K562 (cell line): ENCODE data around the gene PCNX3. TPM values are rescaled to one million over a fixed set of nuclear protein-coding genes. Genes with fewer than 3 reads are reported as not detected.

Experiments
- ATAC-seq: fragments of 200-7000 bp; cut with Tn5 transposase; 3 replicates; pipeline ENCODE4 v1.9.1; 2020; ENCODE audit warnings: moderate library complexity
- BruUV-seq: library from RNA; stranded (reverse); fragments of 400-500 nt; replicated peaks from 2 replicates; lab custom pipeline; 2021; lab: Mats Ljungman, UMichigan
- CTCF ChIA-PET: fragments of 300-600 bp; formaldehyde crosslinking; extraction: SDS; loops from one replicate; lab custom pipeline; 2021; ENCODE audit warnings: low intra/inter-chr PET ratio; lab: Yijun Ruan, JAX
- POLR2A ChIA-PET: fragments of 300-600, 350-650 bp; sonication (Branson Sonifier 250); formaldehyde crosslinking; extraction: SDS; loops from one replicate; lab custom pipeline; 2021; ENCODE audit warnings: antibody characterized with exemption, inconsistent platforms; lab: Yijun Ruan, JAX
- DNase-seq, 4 experiments: peaks; one replicate each; pipeline versions ENCODE4 v3.0.0 to v3.0.0-alpha.2; 2011 to 2018; ENCODE audit warnings: low spot score in 3 of 4, mixed read lengths in 3 of 4; ENCODE audit errors: extremely low read depth in 1 of 4
- FAIRE-seq: peaks from 2 replicates; lab custom pipeline; 2011; peaks lifted over from hg19 to GRCh38; lab: Jason Lieb, UNC
- H2AFZ ChIP-seq: 2 replicates; pipeline ENCODE4 v1.6.0; 2011; ENCODE audit warnings: low read depth, low read length, control low read depth, inconsistent platforms
- H3K27ac ChIP-seq: fragments of 200-600 bp; 3 replicates; pipeline ENCODE4 v1.8.0; 2011; ENCODE audit warnings: low read depth, mild to moderate bottlenecking, control low read depth, inconsistent platforms, low read length, moderate library complexity, mixed read lengths; ENCODE audit errors: extremely low read depth
- H3K27me3 ChIP-seq, 2 experiments: fragments of 300-600 bp in 1 of 2; 2 replicates in 1 of 2; 3 replicates in 1 of 2; pipeline versions ENCODE4 v1.6.0 to v1.8.0; 2011; ENCODE audit warnings: inconsistent platforms in 2 of 2, low read length in 2 of 2, mild to moderate bottlenecking in 1 of 2, mixed read lengths in 1 of 2, moderate library complexity in 1 of 2; ENCODE audit not compliant: control insufficient read depth in 2 of 2, insufficient read depth in 2 of 2
- H3K36me3 ChIP-seq: fragments of 300-600 bp; 3 replicates; pipeline ENCODE4 v1.8.0; 2011; ENCODE audit warnings: mild to moderate bottlenecking, low read length, inconsistent platforms; ENCODE audit not compliant: control insufficient read depth, insufficient read depth
- H3K4me1 ChIP-seq, 2 experiments: fragments of 200-600 bp in 1 of 2; replicated peaks in 1 of 2; 2 replicates in 1 of 2; 3 replicates in 1 of 2; pipeline versions ENCODE4 v1.5.1 to v1.8.0; 2011; ENCODE audit warnings: inconsistent platforms in 2 of 2, low read length in 2 of 2, mild to moderate bottlenecking in 1 of 2, mixed read lengths in 1 of 2, moderate library complexity in 1 of 2; ENCODE audit not compliant: control insufficient read depth in 2 of 2, insufficient read depth in 2 of 2
- H3K4me2 ChIP-seq: 2 replicates; pipeline ENCODE4 v1.6.1; 2011; ENCODE audit warnings: low read length, control low read depth, inconsistent platforms, mixed read lengths; ENCODE audit not compliant: insufficient read depth
- H3K4me3 ChIP-seq: fragments of 200-600 bp; sonication (generic), shearing (Covaris generic); 2 replicates; pipeline ENCODE4 v1.5.1; 2016; ENCODE audit warnings: control low read depth, inconsistent platforms
- H3K79me2 ChIP-seq: fragments of 200-600 bp; 3 replicates; pipeline ENCODE4 v1.8.0; 2011; ENCODE audit warnings: low read length, inconsistent platforms; ENCODE audit not compliant: control insufficient read depth, insufficient read depth
- H3K9ac ChIP-seq, 2 experiments: 2 replicates each; pipeline versions ENCODE4 v1.6.0 to v1.6.1; 2011; ENCODE audit warnings: low read depth in 2 of 2, low read length in 2 of 2, control low read depth in 1 of 2, inconsistent platforms in 1 of 2, mild to moderate bottlenecking in 1 of 2, mixed read lengths in 1 of 2; ENCODE audit not compliant: insufficient read depth in 1 of 2
- H3K9me1 ChIP-seq: one replicate; pipeline ENCODE4 v1.6.0; 2011; ENCODE audit warnings: inconsistent platforms, mild to moderate bottlenecking, low read length, moderate library complexity; ENCODE audit not compliant: control insufficient read depth, insufficient read depth
- H3K9me3 ChIP-seq: replicated peaks from 2 replicates; pipeline ENCODE4 v1.5.1; 2011; ENCODE audit warnings: low read depth, low read length, inconsistent platforms; ENCODE audit not compliant: control insufficient read depth, insufficient read depth
- H4K20me1 ChIP-seq: replicated peaks from 2 replicates; pipeline ENCODE4 v1.6.1; 2011; ENCODE audit warnings: low read length, inconsistent platforms, mixed read lengths; ENCODE audit not compliant: control insufficient read depth, insufficient read depth
- ATF1 ChIP-seq, 2 experiments: fragments of 450-650 bp in 1 of 2; IDR thresholded peaks; 2 replicates each; pipeline ENCODE4 v1.6.1; 2016; ENCODE audit warnings: missing compliant biosample characterization in 1 of 2, missing genetic modification characterization in 1 of 2
- ELK3 ChIP-seq: fragments of 450-650 bp; formaldehyde crosslinking; IDR thresholded peaks from 2 replicates; pipeline ENCODE4 v1.4.0; 2020; ENCODE audit warnings: mild to moderate bottlenecking
- FOXA1 ChIP-seq: fragments of 450-650 bp; IDR thresholded peaks from 2 replicates; pipeline ENCODE4 v1.6.1; 2016; ENCODE audit warnings: mild to moderate bottlenecking, borderline replicate concordance
- FOXJ3 ChIP-seq: sonication (generic); formaldehyde crosslinking; IDR thresholded peaks from 2 replicates; pipeline ENCODE4 v1.4.0; 2020; ENCODE audit warnings: mild to moderate bottlenecking, missing genetic modification reagents
- MAFK ChIP-seq: IDR thresholded peaks from 2 replicates; pipeline ENCODE4 v1.6.1; 2011; ENCODE audit warnings: low read length, improper control_type of control experiment
- MEF2D ChIP-seq: conservative IDR thresholded peaks from 2 replicates; pipeline ENCODE4 v1.6.1; 2016; ENCODE audit warnings: low read depth, missing genetic modification characterization, missing compliant biosample characterization
- PRPF4 ChIP-seq: fragments of 200-400 bp; formaldehyde crosslinking; IDR thresholded peaks from one replicate; pipeline ENCODE4 v1.6.1; 2017; ENCODE audit warnings: low read length, low read depth, mild to moderate bottlenecking; ENCODE audit not compliant: insufficient read depth, poor library complexity, severe bottlenecking
- RAD51 ChIP-seq: fragments of 450-650 bp; IDR thresholded peaks from 2 replicates; pipeline ENCODE4 v1.7.1; 2016; ENCODE audit warnings: low read depth, mild to moderate bottlenecking, borderline replicate concordance
- STAG1 ChIP-seq: sonication (generic); formaldehyde crosslinking; IDR thresholded peaks from 2 replicates; pipeline ENCODE4 v1.5.0; 2020; ENCODE audit warnings: missing genetic modification reagents, borderline replicate concordance
- TRIM24 ChIP-seq, 2 experiments: fragments of 450-650 bp; IDR thresholded peaks; 2 replicates each; pipeline ENCODE4 v1.6.1; 2016
- ZBTB26 ChIP-seq: fragments of 450-650 bp; formaldehyde crosslinking; IDR thresholded peaks from 2 replicates; pipeline ENCODE4 v1.4.0; 2022; ENCODE audit warnings: missing genetic modification characterization
- ZFX ChIP-seq: sonication (generic); formaldehyde crosslinking; IDR thresholded peaks from 2 replicates; pipeline ENCODE4 v1.8.0; 2022; ENCODE audit warnings: mild to moderate bottlenecking, missing genetic modification reagents, moderate library complexity
- ZHX1 ChIP-seq: fragments of 150-350 bp; conservative IDR thresholded peaks from 2 replicates; pipeline ENCODE4 v1.6.1; 2014; ENCODE audit warnings: low read length
- ZNF561 ChIP-seq: fragments of 450-650 bp; formaldehyde crosslinking; conservative IDR thresholded peaks from 2 replicates; pipeline ENCODE4 v1.4.0; 2020; ENCODE audit warnings: mild to moderate bottlenecking, moderate library complexity
- ZNF584 ChIP-seq: fragments of 200-800 bp; sonication (Bioruptor generic); IDR thresholded peaks from 2 replicates; pipeline ENCODE4 v1.6.1; 2016; ENCODE audit warnings: low read depth, mild to moderate bottlenecking, missing genetic modification characterization, missing compliant biosample characterization
- ZSCAN29 ChIP-seq: fragments of 450-650 bp; IDR thresholded peaks from 2 replicates; pipeline ENCODE4 v1.6.1; 2017
- WGBS: fragments of 100-300 bp; shearing (Covaris generic); methylation state at CpG from one replicate; pipeline ENCODE4 v1.1.6; 2016; ENCODE audit warnings: low coverage, mixed read lengths; ENCODE audit not compliant: insufficient coverage; ENCODE audit errors: missing lambda C conversion rate; 5-methylcytosine and 5-hydroxymethylcytosine counted together
- in situ Hi-C: fragments of 300-500 bp; cut with MboI; formaldehyde crosslinking; loops from 4 replicates; pipeline ENCODE4 v1.15.0; 2018; ENCODE audit warnings: inconsistent platforms, mixed read lengths
- intact Hi-C: fragments of 100-400 bp; cut with micrococcal nuclease; formaldehyde crosslinking; loops from 2 replicates; pipeline ENCODE4 v1.14.2; 2022
- polyA plus RNA-seq, 8 experiments: library from polyadenylated mRNA; depleted of rRNA in 4 of 8; stranded (reverse) in 5 of 8; unstranded in 3 of 8; fragments of >200 nt; fragmentation: Nextera tagmentation in 2 of 8; fragmentation: Illumina TruSeq in 1 of 8; extraction: Ambion mirVana in 2 of 8; extraction: Trizol in 1 of 8; gene quantifications; 2 replicates each; pipeline versions ENCODE4 v1.2.1 to v1.2.3, GENCODE V29; 2011 to 2014; ENCODE audit warnings: inconsistent platforms in 1 of 8, missing spikeins in 1 of 8
- total RNA-seq, 7 experiments: library from RNA; depleted of rRNA in 6 of 7; stranded (reverse); fragments of >200 nt in 6 of 7; fragmentation: Illumina TruSeq in 2 of 7; extraction: Trizol in 2 of 7; gene quantifications; 2 replicates each; pipeline versions ENCODE4 v1.2.1 to v1.2.3, GENCODE V29; 2011 to 2021; ENCODE audit warnings: low replicate concordance in 1 of 7

The PCNX3 gene
- total and polyA plus RNA-seq, 9 of the 15 experiments (the other 6 are each of a cell fraction or from before 2014, with no cell fraction given): 0.11 to 47.8 (median 12.8) TPM

- Histone ChIP-seq H3K4me3 (no peak overlapping the region), H3K79me2 (peaks cover 3% of the 10 kb centered on the region; the same call in 1 of the 3 replicates), H3K9me1 (peaks cover 4% of the 10 kb centered on the region), H3K9me3 (no peaks in the 10 kb centered on the region), H3K9ac (peak overlapping the region in 1 of 2 experiments; percentile 55; a peak in 1 of 4 replicates), H3K27me3 (no peaks in the 10 kb centered on the region), H4K20me1 (0 out of 2 replicates have a peak, but pooled peaks cover 4% of the 10 kb centered on the region), H3K36me3 (peaks cover 66% of the 10 kb centered on the region; the same call in 2 of the 3 replicates), H3K4me1 (peaks cover 16 to 63% of the 10 kb centered on the region in 2 experiments), H3K4me2 (no peak overlapping the region), H2AFZ (no peak overlapping the region), H3K27ac (no peak overlapping the region)
- no TSS peak for BruUV-seq
- in situ Hi-C loops: no loop called here
- intact Hi-C loops: loop anchor here (5.0 kb wide), 1 partner anchor 44 kb away; no protein-coding TSS in a partner anchor
- ChIA-PET POLR2A (interaction anchor here (0.6 to 2.8 kb wide), 9 partner anchors 7 to 305 kb away, joined by 3 to 11 read pairs (median 5); partner anchors contain the start of genes FAM89B, KCNK7, NEAT1 and ZNRD2), CTCF (interaction anchor here (0.7 kb wide), 1 partner anchor 264 kb away, joined by 3 read pairs; no protein-coding TSS in a partner anchor)
- no peak for DNase-seq
- ATAC-seq: no peak
- no peak for FAIRE-seq
- WGBS: 92% methylated on average over 4 of the region's 4 CpGs
- TF ChIP-seq STAG1 (CRISPR knock-in tag): no peak
- no peak for TF ChIP-seq ZBTB26
- TF ChIP-seq ZFX: no peak
- no peak for TF ChIP-seq FOXA1
- TF ChIP-seq TRIM24 (IDR thresholded peaks at IDR 0.05): no peak
- no peak for TF ChIP-seq MAFK
- no peak for TF ChIP-seq PRPF4
- no peak for TF ChIP-seq ELK3 (CRISPR knock-in tag)
- TF ChIP-seq MEF2D (tag): no peak
- no peak for TF ChIP-seq ATF1 (CRISPR knock-in tag; IDR thresholded peaks at IDR 0.05)
- no peak for TF ChIP-seq ATF1 (tag; IDR thresholded peaks at IDR 0.05)
- TF ChIP-seq ZNF584: no peak
- no peak for TF ChIP-seq FOXJ3 (CRISPR knock-in tag)
- TF ChIP-seq ZHX1: no peak
- TF ChIP-seq ZSCAN29: no peak
- no peak for TF ChIP-seq ZNF561 (CRISPR knock-in tag)
- TF ChIP-seq RAD51: no peak
These were observed 29.3 kb upstream of the PCNX3 start for GRCh38 chr11:65586247-65586630.
